IPS-NIHi7 (cell line): ENCODE data around the gene OR51G2.

Experiments used
- DNase-seq: peaks from one replicate; pipeline ENCODE4 v3.0.0; 2012; ENCODE audit warnings: mixed read lengths; ENCODE audit errors: extremely low spot score

Gene OR51G2

GRCh38 chr11:4863876-4864275 lies 55.3 kb downstream of the OR51G2 start:
- no peak for DNase-seq
